Activated CD4-positive, alpha-beta T cell treated with anti-CD3 and anti-CD28 coated beads, Interleukin-2, amount 50 U/mL, for 4 hours (primary cell): Measurements from ENCODE around the gene SDK2.

ENCODE experiments used
- DNase-seq, 2 experiments: peaks; one replicate each; pipeline ENCODE4 v3.0.0-alpha.2; 2020

Gene SDK2

DNA sequence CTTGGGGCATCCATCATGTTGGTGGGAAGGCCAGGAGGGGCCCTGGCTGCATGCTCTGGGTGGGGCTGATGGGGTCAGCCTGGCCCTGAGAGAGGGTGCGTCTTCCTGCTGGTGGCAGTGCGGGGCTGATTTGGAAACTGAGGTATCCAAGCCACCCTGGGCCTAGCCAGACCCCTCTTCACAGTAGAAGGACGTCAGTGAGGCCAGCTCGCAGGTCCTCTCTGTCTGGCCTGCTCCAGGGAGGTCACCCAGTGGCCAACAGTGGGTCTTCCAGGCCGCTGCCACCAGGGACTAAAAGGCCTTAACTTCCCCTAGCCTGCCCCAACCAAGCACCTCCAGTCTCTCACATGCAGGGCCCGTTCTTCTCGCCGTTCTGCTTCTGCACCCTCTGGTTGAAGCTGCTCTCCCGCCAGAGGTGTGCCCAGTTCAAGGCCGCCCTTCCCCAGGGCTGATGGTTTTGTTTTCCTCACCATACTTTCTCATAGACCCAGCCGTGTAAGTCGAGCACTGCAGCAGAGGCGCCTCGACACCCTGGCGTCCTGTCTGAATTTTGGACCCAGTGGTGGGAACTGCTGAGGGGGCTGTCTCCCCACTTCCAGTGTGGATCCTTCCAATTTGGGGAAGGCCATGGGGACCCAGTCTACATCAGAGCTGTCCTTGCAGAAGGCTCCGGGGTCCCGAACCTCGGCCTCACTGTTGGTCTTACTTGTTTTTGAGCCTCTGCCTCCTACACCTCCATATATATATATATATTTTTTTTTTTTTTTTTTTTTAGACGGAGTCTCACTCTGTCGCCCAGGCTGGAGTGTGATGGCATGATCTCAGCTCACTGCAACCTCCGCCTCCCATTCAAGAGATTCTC lies 289.6 kb downstream of the SDK2 start:
- no peak for DNase-seq

DNA sequence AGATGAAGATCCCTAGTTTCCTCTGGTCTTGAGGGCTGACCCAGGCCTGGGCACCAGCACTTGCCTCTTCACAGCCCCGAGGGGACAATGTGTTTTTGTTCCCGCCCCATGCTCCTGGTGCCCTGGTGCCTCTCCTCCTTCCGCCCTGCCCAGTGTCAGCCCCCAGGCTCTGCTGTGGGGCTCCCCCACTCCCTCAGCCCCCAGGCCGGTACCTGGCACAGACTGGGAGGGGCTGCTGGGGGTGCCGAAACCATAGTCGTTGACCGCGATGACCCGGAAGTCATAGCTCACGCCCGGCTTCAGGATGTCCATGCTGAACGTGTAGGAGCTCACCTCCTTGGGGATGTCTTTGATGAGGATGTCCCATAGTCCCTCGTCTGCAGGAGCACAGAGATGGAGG lies 292.0 kb downstream of the SDK2 start:
- DNase-seq, result no peak

- DNase-seq, result no peak
Observed at GRCh38 chr17:73351764-73352163, 292.5 kb downstream of the SDK2 start.

DNA sequence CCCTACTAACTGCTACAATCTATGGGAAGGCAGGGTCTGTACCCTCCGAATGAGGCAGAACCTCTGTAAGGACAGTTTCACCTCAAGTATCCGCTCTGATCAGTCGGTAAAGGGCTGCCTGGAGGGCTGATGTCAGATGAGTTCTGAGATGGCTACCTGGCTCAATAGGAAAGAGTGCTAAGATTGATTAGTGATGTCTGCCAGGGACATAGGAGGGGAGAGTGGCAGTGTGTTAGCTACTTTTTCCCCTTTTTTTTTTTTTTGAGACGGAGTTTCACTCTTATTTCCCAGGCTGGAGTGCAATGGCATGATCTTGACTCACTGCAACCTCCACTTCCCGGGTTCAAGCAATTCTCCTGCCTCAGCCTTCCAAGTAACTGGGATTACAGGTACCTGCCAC lies 293.4 kb downstream of the SDK2 start:
- DNase-seq, result no peak

DNA sequence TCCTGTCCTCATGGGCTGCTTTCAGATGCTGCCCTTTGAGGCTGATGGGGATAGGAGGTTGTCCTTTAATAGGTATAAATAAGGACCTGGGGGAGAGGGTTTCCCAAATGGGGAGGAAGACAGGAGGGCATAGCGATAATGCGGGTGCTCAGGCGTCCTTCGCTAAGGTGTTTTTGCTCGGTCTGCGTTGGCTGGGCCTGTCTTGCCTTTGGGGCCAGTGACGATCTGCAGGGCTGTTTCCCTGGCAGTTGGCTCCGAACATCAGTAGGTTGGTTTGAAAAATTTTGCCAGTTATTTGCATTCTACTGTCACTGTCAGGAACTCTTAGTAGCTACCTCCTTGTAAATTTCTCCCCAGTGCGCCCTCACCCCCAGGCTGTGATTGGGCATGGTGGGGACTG lies 294.6 kb downstream of the SDK2 start:
- DNase-seq, result no peak

GRCh38 chr17:73349138-73349537 lies 295.1 kb downstream of the SDK2 start:
- no peak for DNase-seq

- DNase-seq, result no peak
Observed at GRCh38 chr17:73348829-73349095, 295.5 kb downstream of the SDK2 start.

DNA sequence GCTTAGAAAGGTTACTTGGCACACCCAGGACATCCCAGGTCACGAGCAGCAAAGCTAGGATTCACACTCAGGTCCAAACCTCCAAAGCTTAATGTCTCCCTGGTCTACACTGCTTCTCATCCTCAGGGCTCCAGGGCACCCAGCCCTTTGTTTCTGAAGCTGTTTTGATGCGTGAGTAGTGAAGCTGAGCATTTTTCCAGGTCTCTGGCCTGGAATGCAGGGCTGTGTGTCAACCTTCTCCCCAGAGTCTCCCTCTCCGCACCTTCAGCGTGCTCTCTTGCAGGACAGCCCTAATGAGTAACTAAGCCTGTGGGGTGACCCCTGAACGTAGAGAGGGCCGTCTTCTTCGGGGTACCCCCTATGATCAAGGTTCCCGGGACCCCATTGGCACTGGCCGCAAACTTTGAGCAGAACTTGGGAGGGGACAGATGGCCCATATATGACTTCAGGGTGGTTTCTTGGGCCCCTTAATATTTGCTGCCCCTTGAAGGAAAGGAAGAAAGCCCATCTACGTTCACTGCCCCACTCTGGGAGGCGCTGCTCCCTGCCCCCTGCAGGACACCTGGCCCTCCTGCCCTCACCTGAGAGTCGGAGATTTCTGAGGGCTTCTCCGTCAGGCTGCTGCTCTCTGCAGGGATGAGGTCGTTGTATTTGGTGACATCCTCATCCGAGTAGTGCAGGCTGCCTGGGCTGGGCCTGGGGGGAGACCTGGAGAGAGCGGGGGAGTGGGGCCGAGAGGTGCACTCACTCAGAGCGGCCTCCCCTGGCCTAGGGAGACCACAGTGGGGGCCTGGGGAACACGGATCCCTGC lies 296.0 kb downstream of the SDK2 start:
- DNase-seq, result no peak

- DNase-seq, result no peak
Observed at GRCh38 chr17:73347351-73347750, 296.9 kb downstream of the SDK2 start.

DNA sequence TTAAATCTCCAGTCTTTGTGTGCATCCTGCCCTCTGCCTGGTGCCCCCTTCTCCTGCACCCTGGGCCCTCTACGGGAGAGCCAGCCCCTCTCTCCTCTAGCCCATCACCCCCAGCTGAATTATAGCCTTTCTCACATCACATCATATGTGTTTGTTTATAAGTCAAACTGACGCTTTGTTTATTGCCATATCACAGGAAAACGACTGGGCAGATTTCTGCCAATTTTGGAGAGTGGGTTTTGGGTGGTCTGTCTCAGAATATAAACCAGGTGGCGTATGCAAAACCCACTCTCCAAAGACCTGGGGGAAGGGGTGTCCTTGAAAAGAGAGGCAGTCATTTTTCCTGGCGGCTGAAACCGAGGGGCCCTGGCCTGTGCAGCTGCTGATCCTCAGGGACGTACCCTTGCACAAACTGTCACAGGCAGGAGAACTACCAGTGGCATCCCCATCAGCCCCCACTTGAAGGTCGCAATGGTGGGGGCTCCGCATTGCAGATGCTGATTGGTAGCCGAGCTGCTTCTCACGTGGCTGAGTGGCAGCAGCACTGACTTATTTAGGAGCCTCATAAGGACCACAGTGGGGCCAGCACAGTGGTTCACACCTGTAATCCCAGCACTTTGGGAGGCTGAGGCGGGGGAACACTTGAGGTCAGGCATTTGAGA lies 297.6 kb downstream of the SDK2 start:
- DNase-seq, result no peak

DNA sequence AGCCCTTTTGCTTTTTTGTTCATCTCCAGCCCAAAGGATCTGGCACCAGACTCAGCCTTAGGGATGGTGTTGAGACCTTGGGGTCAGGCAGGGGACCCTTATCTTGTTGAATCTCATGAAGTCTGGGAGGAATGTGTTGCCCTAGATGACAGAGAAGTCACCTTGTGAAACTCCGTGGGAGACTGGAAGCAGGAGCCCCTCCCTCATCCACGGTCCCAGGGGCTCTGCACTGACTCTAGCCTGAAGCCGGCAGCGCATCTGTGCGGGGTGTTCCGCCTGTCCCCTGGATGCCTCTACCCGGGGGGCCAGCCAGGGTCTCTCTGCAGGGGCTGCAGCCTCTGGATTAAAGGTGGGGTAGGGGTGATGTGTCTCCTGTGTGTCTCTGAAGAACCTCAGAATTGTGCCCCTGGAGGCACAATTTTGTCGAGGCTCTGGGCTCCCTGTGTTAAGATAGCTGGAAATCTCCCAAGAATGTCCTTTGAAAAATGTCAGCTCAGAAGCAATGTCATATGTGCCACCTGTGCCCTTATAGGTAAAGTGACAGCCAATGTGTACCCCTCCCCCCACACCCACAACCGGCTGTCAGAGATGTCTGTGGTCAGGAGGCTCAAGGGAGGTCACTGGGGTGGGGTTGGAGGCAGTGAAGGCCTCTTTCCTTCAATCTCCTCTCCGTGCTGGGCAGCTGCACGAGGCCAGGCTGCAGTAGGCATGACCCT lies 300.3 kb downstream of the SDK2 start:
- DNase-seq, result no peak

DNA sequence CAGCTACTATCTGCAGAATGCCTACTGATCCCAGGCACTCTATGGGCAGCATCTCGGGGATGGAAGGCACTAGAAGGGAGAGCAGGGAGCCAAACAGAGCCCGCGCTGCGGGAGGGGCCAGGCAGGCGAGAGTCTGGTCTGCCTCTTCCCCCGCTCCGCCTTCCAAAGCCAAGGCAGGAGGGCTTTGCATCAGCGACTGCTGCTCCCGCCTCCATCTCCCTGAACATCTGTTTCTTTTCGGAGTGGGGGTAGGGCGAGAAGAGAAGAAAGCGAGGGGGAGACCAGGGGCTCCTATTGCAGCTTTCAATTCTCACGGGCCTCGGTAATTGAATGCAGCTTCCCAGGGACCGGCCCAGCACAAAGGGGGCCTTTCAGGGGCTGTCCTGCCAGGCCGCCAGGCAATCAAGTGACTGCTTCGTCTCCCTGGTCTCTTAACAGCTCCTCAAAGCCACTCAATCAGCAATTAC lies 301.0 kb downstream of the SDK2 start:
- DNase-seq, result no peak

- DNase-seq, result no peak
Observed at GRCh38 chr17:73342541-73343167, 301.6 kb downstream of the SDK2 start.

- DNase-seq, result no peak
Observed at GRCh38 chr17:73342050-73342522, 302.2 kb downstream of the SDK2 start.

- no peak for DNase-seq
Observed at GRCh38 chr17:73341350-73342049, 302.7 kb downstream of the SDK2 start.

DNA sequence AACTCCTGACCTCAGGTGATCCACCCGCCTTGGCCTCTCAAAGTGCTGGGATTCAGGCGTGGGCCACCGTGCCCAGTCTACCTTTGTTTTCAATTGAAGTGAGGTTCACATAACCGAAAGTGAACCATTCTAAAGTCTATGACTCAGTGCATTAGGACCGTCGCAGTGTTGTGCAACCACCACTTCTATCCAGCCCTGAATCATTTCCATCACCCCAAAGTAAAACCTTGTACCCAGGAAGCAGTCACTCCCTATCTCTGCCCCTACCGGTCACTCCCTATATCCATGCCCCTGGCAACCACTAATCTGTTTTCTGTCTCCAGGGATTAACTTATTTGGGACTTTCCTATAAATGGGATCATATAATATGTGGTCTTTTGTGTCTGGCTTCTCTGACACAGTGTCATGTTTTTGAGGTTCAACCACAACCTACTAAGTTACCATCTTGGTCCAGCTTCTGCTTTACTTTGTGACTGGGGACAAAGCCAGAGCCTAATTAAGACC lies 304.1 kb downstream of the SDK2 start:
- no peak for DNase-seq

DNA sequence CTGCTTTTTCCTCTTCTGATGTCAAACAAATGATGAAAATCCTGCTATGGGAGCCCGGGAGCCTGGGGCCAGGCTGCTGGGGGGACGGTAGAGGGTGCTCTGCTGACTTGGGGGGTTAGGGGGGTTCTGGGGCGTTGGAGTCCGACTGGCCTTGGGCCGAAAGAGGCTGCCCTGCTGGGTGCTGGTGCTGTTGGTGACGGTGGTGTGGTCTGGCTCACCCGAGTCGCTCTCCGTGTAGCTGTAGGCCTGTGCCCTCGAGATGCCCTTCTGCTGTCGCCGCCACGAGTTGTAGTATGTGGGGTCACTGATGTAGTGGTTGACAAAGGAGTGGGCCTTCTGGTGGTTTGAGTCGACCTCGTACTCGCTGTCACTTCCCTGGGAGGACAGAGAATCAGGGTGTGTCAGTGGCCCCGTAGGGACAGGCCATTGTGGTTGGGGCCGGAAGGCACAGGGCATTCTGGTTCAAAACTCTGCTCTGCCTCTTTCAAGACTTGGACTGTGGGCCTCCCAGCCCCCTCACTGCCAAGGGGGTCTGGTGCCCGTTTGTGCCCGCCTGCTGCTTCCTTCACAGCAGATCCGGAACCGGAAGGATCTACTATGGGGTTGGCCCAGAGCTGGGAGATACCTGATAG lies 305.6 kb downstream of the SDK2 start:
- DNase-seq, result no peak

- DNase-seq, result no peak
Observed at GRCh38 chr17:73338050-73338521, 306.2 kb downstream of the SDK2 start.

- no peak for DNase-seq
Observed at GRCh38 chr17:73337330-73337710, 306.9 kb downstream of the SDK2 start.

DNA sequence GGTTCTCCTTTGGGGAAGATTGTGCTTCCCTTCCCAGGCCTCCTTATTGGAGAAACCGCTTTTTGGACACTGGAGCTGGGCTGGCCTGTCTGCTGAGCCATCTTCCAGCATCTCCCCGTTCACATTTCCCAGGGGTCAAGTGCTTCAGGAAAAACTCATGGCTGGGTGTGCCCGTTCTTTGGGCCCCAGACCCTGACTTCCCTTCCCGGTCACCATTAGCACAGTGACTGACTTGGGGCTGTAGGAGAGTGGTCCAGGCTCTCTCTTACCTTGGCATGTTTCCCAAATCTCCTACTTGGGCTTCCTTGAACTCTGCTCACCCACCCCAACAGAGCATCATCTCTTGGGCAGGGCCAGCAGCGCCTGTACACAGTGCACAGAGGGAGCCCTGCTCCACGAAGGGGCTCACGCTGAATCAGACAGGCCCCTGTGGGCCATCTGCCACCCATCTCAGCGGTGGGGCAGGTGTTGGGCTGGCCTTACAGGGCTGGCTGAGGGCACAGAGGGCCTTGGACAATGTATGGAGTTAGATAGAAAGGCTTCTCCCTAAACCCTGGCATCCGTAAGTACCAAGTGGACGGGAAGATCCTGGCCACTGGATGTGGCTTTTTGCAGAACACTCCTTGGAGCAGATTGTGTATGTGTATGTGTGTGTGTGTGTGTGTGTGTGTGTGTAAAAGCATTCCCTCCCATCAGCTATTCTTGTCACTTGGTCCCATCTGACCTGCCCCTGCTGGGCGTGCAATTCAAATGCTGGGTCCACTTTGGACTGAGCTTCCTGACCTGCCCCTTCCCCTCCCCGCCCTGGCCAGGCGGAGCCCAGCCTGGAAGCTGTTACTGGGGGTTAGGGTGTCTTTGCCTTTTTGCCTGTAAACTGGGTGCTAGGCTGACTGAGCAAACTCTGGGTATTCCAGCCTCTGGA lies 307.6 kb downstream of the SDK2 start:
- DNase-seq, result no peak
